KMS-11 (cell line): ENCODE data around the gene SVOPL.

Experiments
- H2AFZ ChIP-seq: fragments of 200-600 bp; sonication (generic); 2 replicates; pipeline ENCODE4 v1.6.1; 2016; ENCODE audit warnings: antibody characterized with exemption, mixed run types, low read depth
- H3K27ac ChIP-seq: fragments of 200-600 bp; sonication (generic); 2 replicates; pipeline ENCODE4 v1.6.1; 2016; ENCODE audit warnings: mild to moderate bottlenecking, mixed run types
- H3K27me3 ChIP-seq: fragments of 200-600 bp; sonication (generic); 2 replicates; pipeline ENCODE4 v1.6.1; 2017; ENCODE audit warnings: mild to moderate bottlenecking, low read depth, mixed run types, moderate library complexity; ENCODE audit not compliant: insufficient read depth
- H3K36me3 ChIP-seq: fragments of 200-600 bp; sonication (generic); 2 replicates; pipeline ENCODE4 v1.6.1; 2017; ENCODE audit warnings: mild to moderate bottlenecking, mixed run types; ENCODE audit not compliant: insufficient read depth
- H3K4me1 ChIP-seq: fragments of 200-600 bp; sonication (generic); 2 replicates; pipeline ENCODE4 v1.6.1; 2016; ENCODE audit warnings: mild to moderate bottlenecking, low read depth, mixed run types; ENCODE audit not compliant: poor library complexity, severe bottlenecking
- H3K4me2 ChIP-seq: fragments of 200-600 bp; sonication (generic); 2 replicates; pipeline ENCODE4 v1.7.0; 2016; ENCODE audit warnings: mild to moderate bottlenecking, mixed run types
- H3K4me3 ChIP-seq: fragments of 200-600 bp; sonication (generic); IDR thresholded peaks from 2 replicates; pipeline ENCODE4 v1.6.1; 2017; ENCODE audit warnings: low read depth, low read length, mixed read lengths; ENCODE audit not compliant: insufficient read depth
- H3K79me2 ChIP-seq: fragments of 200-600 bp; sonication (generic); 2 replicates; pipeline ENCODE4 v1.6.1; 2016; ENCODE audit warnings: low read depth, mixed run types; ENCODE audit not compliant: insufficient read depth
- H3K9ac ChIP-seq: fragments of 200-600 bp; sonication (generic); 2 replicates; pipeline ENCODE4 v1.6.1; 2016; ENCODE audit warnings: mild to moderate bottlenecking, mixed run types
- H4K20me1 ChIP-seq: fragments of 200-600 bp; sonication (generic); 2 replicates; pipeline ENCODE4 v1.6.1; 2016; ENCODE audit warnings: mild to moderate bottlenecking, mixed run types; ENCODE audit not compliant: insufficient read depth
- TF ChIP-seq, protein P1 (sequence below): fragments of 200-600 bp; sonication (generic); conservative IDR thresholded peaks from 2 replicates; pipeline ENCODE4 v1.6.1; 2017; ENCODE audit warnings: low read depth, mild to moderate bottlenecking, antibody characterized with exemption, low read length, moderate library complexity, mixed read lengths

Gene SVOPL

DNA sequence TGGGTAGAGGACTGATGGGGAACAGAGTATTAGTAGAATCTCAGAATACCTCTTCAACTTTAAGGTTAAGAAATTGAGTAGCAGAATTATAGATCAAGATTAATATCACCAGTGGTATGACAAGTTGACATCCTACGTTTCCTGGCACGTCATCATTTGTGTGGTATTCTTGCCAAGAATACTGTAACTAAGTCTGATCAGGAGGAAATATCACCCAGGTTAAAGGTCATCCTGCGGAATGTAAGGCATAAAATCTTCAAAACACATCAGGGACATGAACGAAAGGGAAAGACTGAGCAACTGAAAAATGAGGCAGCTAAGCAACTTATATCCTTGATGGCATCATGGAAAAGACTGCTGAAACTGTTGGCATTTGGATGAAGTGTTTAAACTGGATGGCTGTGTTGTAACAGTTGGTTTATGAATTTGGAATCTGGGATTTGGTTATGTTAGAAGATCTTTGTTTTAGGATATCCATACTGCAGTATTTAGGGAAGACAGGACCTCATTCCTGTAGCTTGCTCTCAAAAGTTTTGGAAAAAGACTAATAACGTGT lies 155.0 kb downstream of the SVOPL start:
- no peak overlapping the region for H3K4me2 ChIP-seq
- TF ChIP-seq, protein P1, sequence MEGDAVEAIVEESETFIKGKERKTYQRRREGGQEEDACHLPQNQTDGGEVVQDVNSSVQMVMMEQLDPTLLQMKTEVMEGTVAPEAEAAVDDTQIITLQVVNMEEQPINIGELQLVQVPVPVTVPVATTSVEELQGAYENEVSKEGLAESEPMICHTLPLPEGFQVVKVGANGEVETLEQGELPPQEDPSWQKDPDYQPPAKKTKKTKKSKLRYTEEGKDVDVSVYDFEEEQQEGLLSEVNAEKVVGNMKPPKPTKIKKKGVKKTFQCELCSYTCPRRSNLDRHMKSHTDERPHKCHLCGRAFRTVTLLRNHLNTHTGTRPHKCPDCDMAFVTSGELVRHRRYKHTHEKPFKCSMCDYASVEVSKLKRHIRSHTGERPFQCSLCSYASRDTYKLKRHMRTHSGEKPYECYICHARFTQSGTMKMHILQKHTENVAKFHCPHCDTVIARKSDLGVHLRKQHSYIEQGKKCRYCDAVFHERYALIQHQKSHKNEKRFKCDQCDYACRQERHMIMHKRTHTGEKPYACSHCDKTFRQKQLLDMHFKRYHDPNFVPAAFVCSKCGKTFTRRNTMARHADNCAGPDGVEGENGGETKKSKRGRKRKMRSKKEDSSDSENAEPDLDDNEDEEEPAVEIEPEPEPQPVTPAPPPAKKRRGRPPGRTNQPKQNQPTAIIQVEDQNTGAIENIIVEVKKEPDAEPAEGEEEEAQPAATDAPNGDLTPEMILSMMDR, result no peak
- H3K4me1 ChIP-seq, result no peaks in the 10 kb centered on the region
- H3K27ac ChIP-seq, result no peak overlapping the region
- no peaks in the 10 kb centered on the region for H3K27me3 ChIP-seq
- H3K79me2 ChIP-seq, result peaks cover 4% of the 10 kb centered on the region; the same call in 1 of the 2 replicates
- peaks cover 9% of the 10 kb centered on the region for H3K36me3 ChIP-seq
- no peak overlapping the region for H3K9ac ChIP-seq
- H3K4me3 ChIP-seq, result no peak overlapping the region
- no peaks in the 10 kb centered on the region for H4K20me1 ChIP-seq
- no peak overlapping the region for H2AFZ ChIP-seq

DNA sequence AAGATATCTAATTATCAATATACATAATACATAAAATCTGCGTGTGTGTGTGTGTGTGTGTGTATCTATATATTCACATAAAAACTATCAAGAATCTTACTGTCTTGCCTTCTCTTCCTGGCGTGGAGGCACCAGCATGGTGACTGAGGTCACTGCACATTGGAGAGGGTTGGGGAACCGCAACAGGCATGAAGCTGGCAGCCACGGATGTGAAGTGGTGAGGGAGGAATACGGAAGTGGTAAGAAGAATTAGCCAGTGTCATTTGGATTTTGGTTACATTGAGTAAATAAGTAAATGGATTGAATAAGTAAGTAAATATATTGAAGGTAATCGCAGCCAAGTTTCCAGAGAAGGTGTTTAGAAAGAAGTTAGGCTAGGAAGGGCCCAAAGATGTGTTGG lies 156.0 kb downstream of the SVOPL start:
- Histone ChIP-seq H4K20me1 (no peaks in the 10 kb centered on the region), H2AFZ (no peak overlapping the region), H3K27me3 (no peaks in the 10 kb centered on the region), H3K4me2 (no peak overlapping the region), H3K27ac (no peak overlapping the region), H3K79me2 (peaks cover 4% of the 10 kb centered on the region; the same call in 1 of the 2 replicates), H3K9ac (no peak overlapping the region), H3K4me1 (no peaks in the 10 kb centered on the region), H3K36me3 (peaks cover 9% of the 10 kb centered on the region; the same call in 1 of the 2 replicates), H3K4me3 (no peak overlapping the region)
- TF ChIP-seq, protein P1, result no peak
